ENCODE measurements around the gene CLIC6. TPM values are rescaled to one million over a fixed set of nuclear protein-coding genes. Genes with fewer than 3 reads are reported as not detected.

The CLIC6 gene
- total RNA-seq, 1 donor from 2014 or later: 6.2 TPM

GRCh38 chr21:34648739-34649297 is 20.0 kb upstream of the CLIC6 start:
- no peak for TF ChIP-seq CTCF (IDR thresholded peaks at IDR 0.05)
- no peak for DNase-seq (ENCODE audit: low spot score in 2 of 2)
- Histone ChIP-seq H3K4me3 (no peak overlapping the region), H3K36me3 (no peaks in the 10 kb centered on the region), H3K27ac (no peak overlapping the region), H3K27me3 (no peaks in the 10 kb centered on the region), H3K9me3 (peaks cover 7 to 11% of the 10 kb centered on the region in 2 donors), H3K4me1 (no peaks in the 10 kb centered on the region)
- intact Hi-C loops (cut with DNase I): no loop called here

GRCh38 chr21:34649400-34649799 is 19.4 kb upstream of the CLIC6 start:
- intact Hi-C loops (cut with DNase I): no loop called here
- Histone ChIP-seq H3K4me3 (no peak overlapping the region), H3K27me3 (no peaks in the 10 kb centered on the region), H3K9me3 (peaks cover 7 to 11% of the 10 kb centered on the region in 2 donors), H3K4me1 (no peaks in the 10 kb centered on the region), H3K36me3 (no peaks in the 10 kb centered on the region), H3K27ac (no peak overlapping the region)
- DNase-seq (ENCODE audit: low spot score in 2 of 2): no peak
- TF ChIP-seq CTCF (IDR thresholded peaks at IDR 0.05): no peak

- Histone ChIP-seq H3K27me3 (no peaks in the 10 kb centered on the region), H3K36me3 (no peaks in the 10 kb centered on the region), H3K4me3 (no peak overlapping the region), H3K9me3 (peaks cover 7 to 11% of the 10 kb centered on the region in 2 donors), H3K4me1 (no peaks in the 10 kb centered on the region), H3K27ac (no peak overlapping the region)
- TF ChIP-seq CTCF (IDR thresholded peaks at IDR 0.05): no peak
- intact Hi-C loops (cut with DNase I): no loop called here
- DNase-seq (ENCODE audit: low spot score in 2 of 2): no peak
Observed at GRCh38 chr21:34650861-34651431, 17.8 kb upstream of the CLIC6 start.

GRCh38 chr21:34651642-34652041 is 17.2 kb upstream of the CLIC6 start:
- Histone ChIP-seq H3K9me3 (peaks cover 7 to 11% of the 10 kb centered on the region in 2 donors), H3K27me3 (no peaks in the 10 kb centered on the region), H3K36me3 (no peaks in the 10 kb centered on the region), H3K4me1 (no peaks in the 10 kb centered on the region), H3K4me3 (no peak overlapping the region), H3K27ac (no peak overlapping the region)
- TF ChIP-seq CTCF (IDR thresholded peaks at IDR 0.05): no peak
- no peak for DNase-seq (ENCODE audit: low spot score in 2 of 2)
- intact Hi-C loops (cut with DNase I): no loop called here

GRCh38 chr21:34653522-34653921 is 15.3 kb upstream of the CLIC6 start:
- H3K4me3 ChIP-seq: no peak overlapping the region
- no peaks in the 10 kb centered on the region for H3K27me3 ChIP-seq
- H3K27ac ChIP-seq: no peak overlapping the region
- H3K9me3 ChIP-seq: peaks cover 7 to 11% of the 10 kb centered on the region in 2 donors
- H3K4me1 ChIP-seq: no peaks in the 10 kb centered on the region
- no peak for TF ChIP-seq CTCF (IDR thresholded peaks at IDR 0.05)
- no peaks in the 10 kb centered on the region for H3K36me3 ChIP-seq
- DNase-seq (ENCODE audit: low spot score in 2 of 2): no peak
- intact Hi-C loops (cut with DNase I): no loop called here

Data from ascending aorta (tissue), 2 donors.